Measurements from ENCODE around the gene MPP2.
"Not testable (repeated sequence)": the region's sequence is repeated elsewhere in the genome, so short reads cannot be mapped to it uniquely, and the experiment has no call there.

The MPP2 gene

GRCh38 chr17:43907998-43908721 lies 824 bp upstream of the MPP2 start:
- peak; percentile 80 to 87 for DNase-seq (ENCODE audit: low read depth in 1 of 2, low spot score in 1 of 2)
- in situ Hi-C loops (cut with HindIII; ENCODE audit: low pct_unique_long_range_greater_than_20kb, low sequenced_read_pairs), result no loop called here
- TF ChIP-seq JUND (IDR thresholded peaks at IDR 0.05; ENCODE audit: low read depth), result no peak

- in situ Hi-C loops (cut with HindIII; ENCODE audit: low pct_unique_long_range_greater_than_20kb, low sequenced_read_pairs), result no loop called here
- TF ChIP-seq JUND (IDR thresholded peaks at IDR 0.05; ENCODE audit: low read depth), result no peak
- no peak for DNase-seq (ENCODE audit: low read depth in 1 of 2, low spot score in 1 of 2)
Observed at GRCh38 chr17:43906951-43907424, 348 bp downstream of the MPP2 start.

- in situ Hi-C loops (cut with HindIII; ENCODE audit: low pct_unique_long_range_greater_than_20kb, low sequenced_read_pairs), result no loop called here
- DNase-seq (ENCODE audit: low read depth in 1 of 2, low spot score in 1 of 2), result peak in 1 of 2 experiments; percentile 72
- TF ChIP-seq JUND (IDR thresholded peaks at IDR 0.05; ENCODE audit: low read depth), result no peak
Observed at GRCh38 chr17:43905985-43906852, 1.1 kb downstream of the MPP2 start.

- in situ Hi-C loops (cut with HindIII; ENCODE audit: low pct_unique_long_range_greater_than_20kb, low sequenced_read_pairs), result no loop called here
- no peak for DNase-seq (ENCODE audit: low read depth in 1 of 2, low spot score in 1 of 2)
- no peak for TF ChIP-seq JUND (IDR thresholded peaks at IDR 0.05; ENCODE audit: low read depth)
Observed at GRCh38 chr17:43905400-43905984, 1.8 kb downstream of the MPP2 start.

- no peak for TF ChIP-seq JUND (IDR thresholded peaks at IDR 0.05; ENCODE audit: low read depth)
- in situ Hi-C loops (cut with HindIII; ENCODE audit: low pct_unique_long_range_greater_than_20kb, low sequenced_read_pairs), result no loop called here
- no peak for DNase-seq (ENCODE audit: low read depth in 1 of 2, low spot score in 1 of 2)
Observed at GRCh38 chr17:43901861-43902589, 5.3 kb downstream of the MPP2 start.

- in situ Hi-C loops (cut with HindIII; ENCODE audit: low pct_unique_long_range_greater_than_20kb, low sequenced_read_pairs), result no loop called here
- peak in 1 of 2 experiments; percentile 56 for DNase-seq (ENCODE audit: low read depth in 1 of 2, low spot score in 1 of 2)
Observed at GRCh38 chr17:43900858-43901754, 6.2 kb downstream of the MPP2 start.

GRCh38 chr17:43900183-43900857 lies 7.0 kb downstream of the MPP2 start:
- DNase-seq (ENCODE audit: low read depth in 1 of 2, low spot score in 1 of 2), result peak; percentile 92 to 99
- in situ Hi-C loops (cut with HindIII; ENCODE audit: low pct_unique_long_range_greater_than_20kb, low sequenced_read_pairs), result no loop called here
- TF ChIP-seq JUND (IDR thresholded peaks at IDR 0.05; ENCODE audit: low read depth), result no peak

More at GRCh38 chr17:43900858-43901754, 6.2 kb downstream of the MPP2 start:
- no peak for TF ChIP-seq JUND (IDR thresholded peaks at IDR 0.05; ENCODE audit: low read depth)

- in situ Hi-C loops (cut with HindIII; ENCODE audit: low pct_unique_long_range_greater_than_20kb, low sequenced_read_pairs), result no loop called here
- no peak for TF ChIP-seq JUND (IDR thresholded peaks at IDR 0.05; ENCODE audit: low read depth)
Observed at GRCh38 chr17:43898446-43898845, 8.9 kb downstream of the MPP2 start.

GRCh38 chr17:43897831-43898230 lies 9.5 kb downstream of the MPP2 start:
- in situ Hi-C loops (cut with HindIII; ENCODE audit: low pct_unique_long_range_greater_than_20kb, low sequenced_read_pairs), result no loop called here
- DNase-seq (ENCODE audit: low read depth in 1 of 2, low spot score in 1 of 2), result peak in 1 of 2 experiments; percentile 81
- TF ChIP-seq JUND (IDR thresholded peaks at IDR 0.05; ENCODE audit: low read depth), result no peak

More at GRCh38 chr17:43898446-43898845, 8.9 kb downstream of the MPP2 start:
- DNase-seq (ENCODE audit: low read depth in 1 of 2, low spot score in 1 of 2), result peak in 1 of 2 experiments; percentile 68

- in situ Hi-C loops (cut with HindIII; ENCODE audit: low pct_unique_long_range_greater_than_20kb, low sequenced_read_pairs); DNase-seq (ENCODE audit: low read depth in 1 of 2, low spot score in 1 of 2): not testable (repeated sequence)
Observed at GRCh38 chr17:43894494-43894893, 12.8 kb downstream of the MPP2 start.

- DNase-seq (ENCODE audit: low read depth in 1 of 2, low spot score in 1 of 2), result no peak
- no peak for TF ChIP-seq JUND (IDR thresholded peaks at IDR 0.05; ENCODE audit: low read depth)
- in situ Hi-C loops (cut with HindIII; ENCODE audit: low pct_unique_long_range_greater_than_20kb, low sequenced_read_pairs), result no loop called here
Observed at GRCh38 chr17:43892647-43892952, 14.7 kb downstream of the MPP2 start.

Measured in T47D (cell line).